HG03378 (cell line): ENCODE data around the gene DEFB114.
"Not testable (repeated sequence)": the region's sequence is repeated elsewhere in the genome, so short reads cannot be mapped to it uniquely, and the experiment has no call there.

Source experiments
- ATAC-seq: cut with Tn5 transposase; IDR thresholded peaks from one replicate; pipeline ENCODE4 v1.9.1; 2021; ENCODE audit warnings: mild to moderate bottlenecking, moderate library complexity; ENCODE audit not compliant: unreplicated experiment

DEFB114 gene, protein sequence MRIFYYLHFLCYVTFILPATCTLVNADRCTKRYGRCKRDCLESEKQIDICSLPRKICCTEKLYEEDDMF

GRCh38 chr6:49964064-49964463, at the start of gene DEFB114:
Gene DEFB114, minus strand, starts transcription at chr6:49964164. Its CDS starts 59 bp downstream, at chr6:49964105.
- ATAC-seq = no peak

DNA sequence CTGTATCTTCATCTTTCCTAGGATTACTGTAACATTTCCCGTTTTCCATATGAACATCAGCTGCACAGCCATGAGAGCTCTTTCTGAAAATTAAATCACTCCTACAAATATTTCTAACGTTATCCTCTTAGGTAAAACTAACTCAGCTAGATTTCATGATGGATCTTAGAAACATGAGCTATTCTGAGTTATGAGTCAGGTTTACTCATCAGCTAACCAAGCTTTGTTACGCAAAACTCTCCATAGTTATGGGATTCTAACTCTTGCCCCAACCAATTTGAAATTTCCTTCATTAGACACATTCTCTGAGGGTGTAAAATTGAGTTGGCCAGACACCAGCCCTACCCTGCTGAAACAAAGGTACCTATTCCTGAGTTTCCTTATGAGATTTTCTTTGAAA, 43.9 kb upstream of the DEFB114 start:
- ATAC-seq = no peak

DNA sequence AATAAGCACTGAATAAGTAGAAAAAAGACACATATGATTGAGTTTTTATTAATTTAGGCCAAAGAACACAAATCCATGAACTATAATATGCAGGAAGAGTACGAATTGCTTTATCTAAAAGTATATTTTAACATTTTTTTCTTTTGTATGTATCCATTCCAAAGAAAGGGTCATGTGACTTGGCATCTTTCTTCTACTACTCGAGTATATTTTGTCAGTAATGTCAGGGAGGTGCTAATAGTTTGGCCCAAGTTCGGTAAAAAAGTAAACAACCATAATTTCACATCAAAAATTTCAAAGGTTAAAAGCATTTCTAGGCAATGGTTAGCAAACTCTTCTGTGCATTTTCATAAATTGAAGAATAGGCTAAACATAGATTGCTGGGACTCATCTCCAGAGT, 39.2 kb upstream of the DEFB114 start:
- ATAC-seq = no peak

GRCh38 chr6:49995278-49995677, 31.3 kb upstream of the DEFB114 start:
- no peak for ATAC-seq

GRCh38 chr6:49988900-49989299, 24.9 kb upstream of the DEFB114 start:
- no peak for ATAC-seq

DNA sequence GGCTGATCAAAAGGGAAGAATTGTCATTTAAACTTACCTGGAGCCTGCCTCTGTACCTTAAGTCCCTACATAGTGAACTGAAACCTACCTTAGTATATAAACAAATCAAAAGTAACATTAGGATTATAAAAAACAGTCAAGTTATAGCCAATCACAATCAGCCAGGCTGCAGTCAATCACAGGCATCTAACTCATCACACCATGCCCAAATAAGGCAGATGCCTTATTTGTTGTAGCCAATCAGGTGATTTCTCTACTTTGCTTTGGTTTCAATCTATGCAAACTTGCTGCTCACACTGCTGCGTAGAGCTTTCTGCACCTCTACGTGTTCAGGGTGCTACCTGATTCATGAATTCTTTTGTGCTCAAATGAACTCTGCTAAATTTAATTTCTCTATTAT, 23.8 kb upstream of the DEFB114 start:
- ATAC-seq = no peak

DNA sequence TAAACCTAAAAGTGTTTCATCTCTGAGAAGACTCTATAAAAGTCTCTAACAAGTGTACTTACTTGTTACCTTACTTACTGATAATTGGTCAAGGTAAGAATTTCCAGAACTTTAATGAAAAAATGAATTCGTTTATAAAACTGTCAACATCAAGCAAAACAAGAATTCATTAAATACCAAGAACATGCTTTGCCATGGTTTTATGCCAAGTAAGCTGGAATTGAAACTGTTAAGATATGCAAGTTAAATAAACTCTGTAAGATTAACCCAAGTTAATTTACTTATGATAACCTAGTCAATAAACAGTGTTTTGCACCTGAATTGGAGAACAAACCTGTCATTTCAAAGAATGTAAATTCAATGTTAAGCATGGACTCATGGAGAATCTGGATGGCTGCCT, 22.6 kb upstream of the DEFB114 start:
- no peak for ATAC-seq

- ATAC-seq = no peak
Measured at GRCh38 chr6:49982046-49982445, 18.1 kb upstream of the DEFB114 start.

- peak; percentile 69 for ATAC-seq
Measured at GRCh38 chr6:49980898-49981297, 16.9 kb upstream of the DEFB114 start.

GRCh38 chr6:49979584-49979983, 15.6 kb upstream of the DEFB114 start:
- peak; percentile 25 for ATAC-seq

GRCh38 chr6:49978332-49979226, 14.6 kb upstream of the DEFB114 start:
- peak; percentile 49 for ATAC-seq

- ATAC-seq = no peak
Measured at GRCh38 chr6:49969605-49970004, 5.6 kb upstream of the DEFB114 start, which contains the start of gene DEFB113. Gene DEFB113, minus strand, starts transcription at chr6:49969625. Its CDS starts 0 bp downstream, at chr6:49969625.

DNA sequence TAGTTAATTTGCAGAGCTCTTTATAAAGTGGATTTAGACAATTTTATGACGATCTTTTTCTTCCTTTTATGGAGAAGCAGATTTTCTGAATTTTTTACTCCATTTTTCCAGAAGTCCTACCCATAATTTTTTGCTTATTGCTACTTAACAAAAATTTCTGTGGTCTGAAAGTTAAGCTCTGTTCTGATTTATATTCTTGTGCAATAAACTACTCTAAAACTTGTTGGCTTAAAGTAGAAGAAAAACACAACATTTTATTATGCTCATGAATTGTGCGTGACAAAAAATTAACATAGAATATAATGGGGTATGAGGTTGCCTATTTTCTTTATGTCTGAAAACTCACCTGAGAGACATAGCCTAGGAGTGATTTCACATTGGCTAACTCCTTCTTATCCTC, 2.9 kb upstream of the DEFB114 start:
- no peak for ATAC-seq

DNA sequence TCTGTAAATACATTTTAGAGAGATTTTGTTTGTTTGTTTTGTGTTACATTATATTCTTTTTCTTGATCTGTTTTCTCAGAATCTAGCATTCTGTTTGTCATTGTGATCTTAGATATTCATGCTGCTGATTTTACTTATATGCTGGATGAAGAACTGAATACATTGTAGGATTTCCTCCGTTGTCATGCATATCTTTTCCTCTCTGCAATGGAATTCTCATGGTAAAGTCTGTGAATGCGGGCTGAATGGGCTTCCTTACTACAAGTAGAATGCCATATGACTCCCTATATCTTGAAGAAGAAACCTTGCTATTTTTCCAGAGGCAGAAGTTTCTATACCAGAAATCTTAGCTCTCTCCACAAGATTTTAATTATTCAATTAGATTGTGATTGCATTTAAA, 2.4 kb upstream of the DEFB114 start:
- ATAC-seq = no peak

- ATAC-seq = no peak
Measured at GRCh38 chr6:49958180-49958579, 5.8 kb downstream of the DEFB114 start.

- no peak for ATAC-seq
Measured at GRCh38 chr6:49955847-49956246, 8.1 kb downstream of the DEFB114 start.

GRCh38 chr6:49951926-49952325, 12.0 kb downstream of the DEFB114 start:
- ATAC-seq = no peak

DNA sequence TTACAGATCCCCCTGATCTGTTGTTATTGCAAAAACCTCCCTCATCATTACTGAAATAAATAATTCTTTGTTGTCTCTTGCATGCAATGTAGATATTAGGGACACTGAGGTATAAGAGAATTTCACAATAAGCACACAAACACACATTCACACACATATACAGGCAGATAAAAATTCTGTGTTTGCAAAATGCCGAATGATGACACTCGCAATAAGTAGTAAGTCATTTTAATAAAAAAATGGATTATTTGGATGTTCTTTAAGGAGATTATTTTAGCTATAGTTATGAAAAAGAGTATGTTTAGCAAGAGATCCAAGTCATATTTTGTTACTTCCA, 13.6 kb downstream of the DEFB114 start:
- ATAC-seq = no peak

DNA sequence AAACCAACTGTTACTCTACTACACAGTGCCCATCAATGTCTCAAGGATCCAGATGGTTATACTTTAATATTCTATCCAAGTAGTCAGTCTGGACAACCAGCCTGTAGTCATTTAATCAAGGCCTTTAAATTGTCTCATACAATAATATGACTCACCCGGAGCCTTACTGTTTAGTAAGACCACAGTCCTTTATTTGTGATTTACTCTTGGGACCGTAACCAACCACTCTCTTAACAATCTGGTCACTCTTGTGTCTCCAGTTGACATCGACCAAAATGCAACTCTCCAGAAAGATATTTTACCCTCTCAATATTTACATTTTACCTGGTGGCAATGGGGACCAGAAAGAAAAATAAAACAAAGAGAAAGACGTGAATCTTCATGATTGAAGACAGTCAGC, 14.9 kb downstream of the DEFB114 start:
- ATAC-seq = no peak

DNA sequence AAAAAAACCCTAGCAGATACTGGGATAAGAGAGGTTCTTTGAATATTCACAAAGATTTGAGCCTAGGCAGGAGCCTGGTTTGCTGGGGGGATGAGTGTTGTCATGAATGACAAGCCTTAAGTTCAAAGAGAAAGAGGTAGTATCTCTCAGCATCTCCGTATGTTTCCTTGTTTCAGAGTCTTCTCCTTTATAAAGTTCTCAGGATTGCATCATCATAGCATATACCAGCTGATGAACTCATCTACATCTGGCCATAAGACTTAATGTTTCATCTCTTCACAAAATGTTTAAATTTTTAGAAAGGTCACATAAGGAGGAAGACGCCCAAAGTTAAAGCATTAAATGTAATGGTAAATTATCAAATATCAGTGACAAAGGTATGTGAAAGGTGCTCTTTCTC, 17.1 kb downstream of the DEFB114 start:
- ATAC-seq = no peak

- ATAC-seq = not testable (repeated sequence)
Measured at GRCh38 chr6:49944068-49944467, 19.9 kb downstream of the DEFB114 start.

- no peak for ATAC-seq
Measured at GRCh38 chr6:49939993-49940498, 23.9 kb downstream of the DEFB114 start.
